22Rv1 (cell line): Measurements from ENCODE around the gene MTMR2.

Experiments used
- CTCF ChIP-seq: fragments of 450-650 bp; IDR thresholded peaks from 2 replicates; pipeline ENCODE4 v1.5.1; 2017; ENCODE audit warnings: mild to moderate bottlenecking
- ZFX ChIP-seq: fragments of 450-650 bp; IDR thresholded peaks from 2 replicates; pipeline ENCODE4 v1.6.1; 2017; ENCODE audit warnings: antibody characterized with exemption, borderline replicate concordance

GRCh38 chr11:95883381-95883780 is 40.5 kb downstream of the MTMR2 start:
- no peak for TF ChIP-seq CTCF
- no peak for TF ChIP-seq ZFX
